CD4-positive, alpha-beta memory T cell (primary cell): Measurements from ENCODE around the gene MCM8. TPM values are rescaled to one million over a fixed set of nuclear protein-coding genes. Genes with fewer than 3 reads are reported as not detected.
"Not testable (repeated sequence)": the region's sequence is repeated elsewhere in the genome, so short reads cannot be mapped to it uniquely, and the experiment has no call there.

Source experiments
- CTCF ChIA-PET: fragments of 350-600 bp; sonication (Branson Sonifier 250); formaldehyde crosslinking; loops from one replicate; lab custom pipeline; 2021; ENCODE audit warnings: inconsistent platforms; ENCODE audit not compliant: partially characterized antibody; lab: Charles Lee
- POLR2A ChIA-PET: fragments of 350-600 bp; sonication (Branson Sonifier 250); formaldehyde crosslinking; loops from one replicate; lab custom pipeline; 2021; ENCODE audit not compliant: partially characterized antibody; lab: Charles Lee
- DNase-seq, 5 donors: peaks; one replicate each; pipeline versions ENCODE4 v3.0.0 to v3.0.0-alpha.2; 2020 to 2022; ENCODE audit warnings: mixed read lengths in 1 of 5
- H3K27ac ChIP-seq: one replicate; pipeline ENCODE4 v1.7.0; 2013; ENCODE audit warnings: low read depth, low read length
- H3K27me3 ChIP-seq: 2 replicates; pipeline ENCODE4 v1.7.0; 2013; ENCODE audit warnings: mild to moderate bottlenecking, low read length, moderate library complexity; ENCODE audit not compliant: insufficient read depth
- H3K36me3 ChIP-seq: 2 replicates; pipeline ENCODE4 v1.7.0; 2013; ENCODE audit warnings: mild to moderate bottlenecking, low read length, moderate library complexity; ENCODE audit not compliant: insufficient read depth
- H3K4me1 ChIP-seq: 2 replicates; pipeline ENCODE4 v1.7.0; 2013; ENCODE audit warnings: mild to moderate bottlenecking, low read length, moderate library complexity; ENCODE audit not compliant: insufficient read depth
- H3K4me3 ChIP-seq, 2 donors: one replicate each; pipeline ENCODE4 v1.7.0; 2013; ENCODE audit warnings: low read length in 2 of 2, mild to moderate bottlenecking in 1 of 2
- H3K9me3 ChIP-seq, 2 donors: one replicate each; pipeline ENCODE4 v1.7.0; 2013; ENCODE audit warnings: low read length in 2 of 2, control low read depth in 1 of 2; ENCODE audit not compliant: control insufficient read depth in 1 of 2
- H3K27ac Mint-ChIP-seq, 7 donors: one replicate each; pipeline ENCODE4 v1.8.0; 2020 to 2021; ENCODE audit warnings: mixed read lengths in 7 of 7, mild to moderate bottlenecking in 6 of 7, inconsistent platforms in 3 of 7, moderate library complexity in 3 of 7
- H3K27me3 Mint-ChIP-seq, 2 donors: one replicate each; pipeline ENCODE4 v1.8.0; 2020 to 2021; ENCODE audit warnings: mixed read lengths in 2 of 2
- H3K36me3 Mint-ChIP-seq, 2 donors: one replicate each; pipeline ENCODE4 v1.8.0; 2020 to 2021; ENCODE audit warnings: mixed read lengths in 2 of 2, inconsistent platforms in 1 of 2, mild to moderate bottlenecking in 1 of 2
- H3K4me1 Mint-ChIP-seq, 4 donors: one replicate each; pipeline ENCODE4 v1.8.0; 2020 to 2021; ENCODE audit warnings: mixed read lengths in 4 of 4, mild to moderate bottlenecking in 1 of 4
- H3K4me3 Mint-ChIP-seq, 8 donors: one replicate each; pipeline ENCODE4 v1.8.0; 2020 to 2021; ENCODE audit warnings: mixed read lengths in 8 of 8, mild to moderate bottlenecking in 7 of 8, moderate library complexity in 6 of 8, inconsistent platforms in 3 of 8
- H3K9me3 Mint-ChIP-seq, 8 donors: one replicate each; pipeline ENCODE4 v1.8.0; 2020 to 2021; ENCODE audit warnings: mixed read lengths in 8 of 8, mild to moderate bottlenecking in 5 of 8, inconsistent platforms in 3 of 8, moderate library complexity in 1 of 8
- intact Hi-C: fragments of 100-400 bp; cut with micrococcal nuclease; formaldehyde crosslinking; loops from one replicate; pipeline ENCODE4 v1.15.1; 2023
- polyA plus RNA-seq, 2 donors: library from polyadenylated mRNA; unstranded; fragments of 300-500 nt; fragmentation: Illumina TruSeq; gene quantifications; one replicate each; pipeline ENCODE4 v1.2.3, GENCODE V29; 2021
- total RNA-seq, 2 experiments: library from RNA; stranded (reverse); gene quantifications; one replicate each; pipeline ENCODE4 v1.2.3, GENCODE V29; 2021

Gene MCM8
- total and polyA plus RNA-seq, 4 experiments from 2014 or later: 0.78 to 11.1 (median 10.2) TPM; not detected in 1

DNA sequence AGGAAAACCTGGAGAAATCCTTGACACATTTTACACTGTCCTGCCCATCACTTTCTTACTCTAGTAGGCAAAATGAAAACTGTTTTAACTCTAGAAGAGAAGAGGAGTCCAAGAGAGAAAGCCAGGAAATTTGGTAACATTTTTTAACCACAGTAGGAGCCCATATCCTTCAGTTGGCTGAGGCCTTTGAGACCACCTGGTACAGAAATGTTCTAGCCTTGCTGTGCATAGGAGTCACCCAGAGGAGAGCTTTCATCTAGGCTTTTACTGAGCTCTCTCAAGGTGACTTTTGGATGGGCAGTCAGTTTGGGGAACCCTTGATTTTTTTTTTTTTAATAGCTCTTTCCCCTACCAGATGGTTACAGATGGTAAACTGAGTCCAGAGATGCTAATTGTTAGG is 78.4 kb downstream of the MCM8 start:
- no peaks in the 10 kb centered on the region for H3K9me3 ChIP-seq
- CTCF ChIA-PET: no interaction called here
- H3K9me3 Mint-ChIP-seq: peaks cover 0 to 2% (median 0%) of the 10 kb centered on the region in 8 donors
- no peak overlapping the region for H3K4me3 ChIP-seq
- no peaks in the 10 kb centered on the region for H3K27me3 Mint-ChIP-seq
- DNase-seq: no peak
- no peaks in the 10 kb centered on the region for H3K27me3 ChIP-seq
- POLR2A ChIA-PET: no interaction called here
- H3K4me3 Mint-ChIP-seq: no peak overlapping the region
- H3K36me3 Mint-ChIP-seq: peaks cover 46 to 57% of the 10 kb centered on the region in 2 donors
- H3K4me1 ChIP-seq: peaks cover 3% of the 10 kb centered on the region
- intact Hi-C loops: no loop called here
- H3K27ac Mint-ChIP-seq: peak overlapping the region in 1 of 7 donors; percentile 13
- H3K36me3 ChIP-seq: peaks cover 9% of the 10 kb centered on the region
- no peak overlapping the region for H3K27ac ChIP-seq
- peaks cover 16 to 23% (median 20%) of the 10 kb centered on the region in 4 donors for H3K4me1 Mint-ChIP-seq

DNA sequence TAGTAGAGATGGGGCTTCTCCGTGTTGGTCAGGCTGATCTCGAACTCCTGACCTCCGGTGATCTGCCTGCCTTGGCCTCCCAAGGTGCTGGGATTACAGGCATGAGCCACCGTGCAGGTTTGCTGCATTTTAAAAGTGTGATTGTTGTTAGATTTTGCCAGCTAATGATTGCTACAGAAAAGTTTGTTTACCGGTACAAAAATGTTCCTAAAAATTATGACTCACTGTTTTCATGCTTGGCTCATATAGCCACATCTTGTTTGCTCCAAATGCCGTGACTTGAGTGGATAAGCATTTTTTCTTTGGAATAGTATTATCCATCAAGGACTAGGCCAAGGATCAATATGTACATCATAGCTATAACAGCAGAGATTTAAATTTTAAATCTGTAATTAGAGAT is 79.1 kb downstream of the MCM8 start:
- no peak overlapping the region for H3K27ac Mint-ChIP-seq
- ChIA-PET CTCF (no interaction called here), POLR2A (no interaction called here)
- no peak overlapping the region for H3K4me3 Mint-ChIP-seq
- H3K27me3 Mint-ChIP-seq: no peaks in the 10 kb centered on the region
- peaks cover 3% of the 10 kb centered on the region for H3K4me1 ChIP-seq
- intact Hi-C loops: no loop called here
- peaks cover 16 to 24% (median 20%) of the 10 kb centered on the region in 4 donors for H3K4me1 Mint-ChIP-seq
- peaks cover 9% of the 10 kb centered on the region for H3K36me3 ChIP-seq
- no peak for DNase-seq
- H3K9me3 ChIP-seq: no peaks in the 10 kb centered on the region
- no peaks in the 10 kb centered on the region for H3K27me3 ChIP-seq
- H3K27ac ChIP-seq: no peak overlapping the region
- peaks cover 0 to 2% (median 0%) of the 10 kb centered on the region in 8 donors for H3K9me3 Mint-ChIP-seq
- peaks cover 45 to 57% of the 10 kb centered on the region in 2 donors for H3K36me3 Mint-ChIP-seq
- H3K4me3 ChIP-seq: no peak overlapping the region

DNA sequence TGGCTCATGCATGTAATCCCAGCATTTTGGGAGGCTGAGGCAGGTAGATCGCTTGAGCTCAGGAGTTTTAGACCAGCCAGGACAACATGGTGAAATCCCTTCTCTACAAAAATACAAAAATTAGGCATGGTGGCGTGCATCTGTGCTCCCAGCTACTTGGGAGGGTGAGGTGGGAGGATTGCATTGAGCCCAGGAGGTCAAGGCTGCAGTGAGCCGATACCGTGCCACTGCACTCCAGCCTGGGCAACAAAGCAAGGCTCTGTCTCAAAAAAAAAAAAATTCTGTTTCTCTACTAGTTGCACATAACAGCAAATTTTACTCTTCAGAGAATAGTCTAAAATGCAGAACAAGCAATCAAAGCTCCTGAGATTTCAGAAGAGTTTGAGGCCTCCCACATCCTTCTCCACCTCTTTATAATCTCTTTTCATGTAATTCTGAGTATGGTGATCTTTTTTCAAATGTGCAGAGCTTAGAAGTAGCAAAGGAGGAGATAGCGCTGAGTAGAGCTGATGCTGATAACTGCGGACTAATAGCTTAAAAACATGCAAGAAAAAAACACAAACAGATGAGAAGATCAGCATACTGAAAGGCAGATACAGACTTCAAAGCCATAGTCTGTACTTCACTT is 80.1 kb downstream of the MCM8 start:
- peaks cover 13% of the 10 kb centered on the region for H3K36me3 ChIP-seq
- H3K4me1 Mint-ChIP-seq: peaks cover 13 to 24% (median 16%) of the 10 kb centered on the region in 4 donors

DNA sequence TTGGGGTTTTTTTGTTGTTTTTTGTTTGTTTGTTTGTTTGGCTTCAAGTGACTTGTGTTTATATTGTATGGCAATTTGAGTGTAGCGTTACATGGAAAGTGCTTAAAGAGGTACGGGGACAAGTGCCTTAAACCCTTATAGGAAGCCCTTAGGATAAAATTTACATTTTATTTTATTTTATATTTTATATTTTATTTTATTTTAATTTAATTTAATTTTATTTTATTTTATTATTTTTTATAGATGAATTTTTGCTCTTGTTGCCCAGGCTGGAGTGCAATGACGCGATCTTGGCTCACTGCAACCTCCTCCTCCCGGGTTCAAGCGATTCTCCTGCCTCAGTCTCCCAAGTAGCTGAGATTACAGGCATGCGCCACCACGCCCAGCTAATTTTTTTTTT is 82.5 kb downstream of the MCM8 start:
- H3K27me3 Mint-ChIP-seq, H3K27me3 ChIP-seq, H3K9me3 ChIP-seq, H3K4me1 ChIP-seq, H3K4me3 Mint-ChIP-seq, H3K27ac ChIP-seq, CTCF ChIA-PET, DNase-seq, POLR2A ChIA-PET, intact Hi-C loops, H3K4me3 ChIP-seq, H3K9me3 Mint-ChIP-seq: not testable (repeated sequence)
- peaks cover 50 to 53% of the 10 kb centered on the region in 2 donors for H3K36me3 Mint-ChIP-seq
- peaks cover 6 to 13% (median 10%) of the 10 kb centered on the region in 4 donors for H3K4me1 Mint-ChIP-seq
- peak overlapping the region in 1 of 7 donors; percentile 0 for H3K27ac Mint-ChIP-seq
- peaks cover 27% of the 10 kb centered on the region for H3K36me3 ChIP-seq

More for the DNA sequence above, 80.1 kb downstream of the MCM8 start:
- peaks cover 42 to 52% of the 10 kb centered on the region in 2 donors for H3K36me3 Mint-ChIP-seq
- peak overlapping the region in 3 of 7 donors; percentile 7 to 66 (median 32) for H3K27ac Mint-ChIP-seq
- peak in 1 of 5 donors; percentile 10 for DNase-seq
- Histone ChIP-seq H3K4me1 (peaks cover 3% of the 10 kb centered on the region), H3K9me3 (no peaks in the 10 kb centered on the region), H3K4me3 (no peak overlapping the region), H3K27me3 (no peaks in the 10 kb centered on the region), H3K27ac (no peak overlapping the region)
- ChIA-PET CTCF (no interaction called here), POLR2A (no interaction called here)
- peak overlapping the region in 1 of 8 donors; percentile 4 for H3K4me3 Mint-ChIP-seq
- H3K27me3 Mint-ChIP-seq: no peaks in the 10 kb centered on the region
- intact Hi-C loops: no loop called here
- H3K9me3 Mint-ChIP-seq: no peaks in the 10 kb centered on the region

DNA sequence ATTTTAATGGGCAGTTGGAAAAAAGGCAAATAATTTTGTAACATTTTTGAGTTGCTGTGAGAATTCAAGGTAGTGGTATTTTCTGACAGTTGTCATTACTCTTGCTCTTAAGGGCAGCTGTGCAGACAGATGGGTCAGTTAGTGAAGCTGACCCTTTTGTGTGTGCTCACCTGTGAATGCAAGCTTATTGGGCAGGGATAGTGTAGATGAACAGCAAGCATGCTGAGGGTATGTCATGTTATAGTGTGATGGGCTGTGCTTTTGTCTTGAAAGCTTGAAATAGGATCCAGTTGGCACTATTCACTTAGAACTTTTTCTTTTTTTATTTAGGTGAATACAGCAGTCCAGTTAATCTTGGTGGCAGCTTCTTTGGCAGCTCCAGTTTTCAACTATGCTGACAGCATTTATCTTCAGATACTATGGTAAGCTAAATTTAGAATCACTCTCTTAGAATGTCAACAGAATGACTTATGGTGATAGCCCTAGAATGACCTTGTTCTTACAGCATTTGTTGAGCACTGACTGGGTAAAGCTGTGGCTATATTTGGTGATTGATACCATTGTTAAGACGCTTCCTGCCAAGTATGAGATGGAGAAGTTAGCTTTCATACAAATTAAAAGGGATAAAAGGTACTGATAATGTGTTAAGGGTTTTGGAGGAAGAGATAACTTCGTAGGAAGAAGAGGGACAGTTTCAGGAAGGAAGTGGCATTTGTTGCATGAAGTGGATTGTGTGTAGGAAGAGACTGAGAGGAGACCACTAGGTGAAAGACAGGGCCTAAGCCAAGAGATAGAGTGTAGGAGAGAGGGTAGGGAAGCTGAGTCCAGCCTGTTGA is 83.9 kb downstream of the MCM8 start:
- peaks cover 4 to 12% (median 8%) of the 10 kb centered on the region in 4 donors for H3K4me1 Mint-ChIP-seq
- CTCF ChIA-PET: interaction anchor here (0.7 to 1.2 kb wide), 3 partner anchors 10 to 506 kb away, joined by 3 to 4 read pairs (median 3); no protein-coding TSS in a partner anchor

DNA sequence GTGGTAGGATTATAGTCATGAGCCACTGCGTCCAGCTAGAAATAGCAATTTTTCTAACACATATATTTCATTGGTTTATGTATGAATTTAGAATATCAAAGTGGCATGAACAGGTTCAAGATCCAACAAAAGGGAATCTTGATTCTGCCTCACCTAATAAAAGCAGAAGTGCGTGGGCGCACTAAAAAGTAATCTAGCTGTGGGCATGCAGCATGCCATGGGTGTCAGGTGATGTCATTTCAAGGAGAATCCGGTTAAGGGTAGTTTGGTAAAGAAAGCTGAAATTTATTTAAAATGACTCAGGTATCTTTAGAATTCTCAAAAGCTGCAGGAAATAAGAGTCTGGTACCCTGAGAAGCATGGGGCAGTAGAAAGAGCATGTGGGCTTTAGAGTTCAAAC is 85.8 kb downstream of the MCM8 start:
- Histone ChIP-seq H3K27ac (no peak overlapping the region), H3K27me3 (no peaks in the 10 kb centered on the region), H3K9me3 (no peaks in the 10 kb centered on the region), H3K36me3 (peaks cover 38% of the 10 kb centered on the region), H3K4me3 (no peak overlapping the region), H3K4me1 (no peaks in the 10 kb centered on the region)
- no peak overlapping the region for H3K27ac Mint-ChIP-seq
- H3K4me1 Mint-ChIP-seq: peaks cover 2 to 4% (median 3%) of the 10 kb centered on the region in 4 donors
- intact Hi-C loops: no loop called here
- ChIA-PET POLR2A (no interaction called here), CTCF (no interaction called here)
- H3K36me3 Mint-ChIP-seq: peaks cover 74 to 75% of the 10 kb centered on the region in 2 donors
- no peaks in the 10 kb centered on the region for H3K9me3 Mint-ChIP-seq
- DNase-seq: no peak
- H3K4me3 Mint-ChIP-seq: no peak overlapping the region
- H3K27me3 Mint-ChIP-seq: no peaks in the 10 kb centered on the region

More for the DNA sequence above, 83.9 kb downstream of the MCM8 start:
- Mint-ChIP-seq H3K9me3 (no peaks in the 10 kb centered on the region), H3K36me3 (peaks cover 61 to 63% of the 10 kb centered on the region in 2 donors), H3K4me3 (no peak overlapping the region), H3K27me3 (no peaks in the 10 kb centered on the region), H3K27ac (peak overlapping the region in 3 of 7 donors; percentile 7 to 80 (median 44))
- H3K36me3 ChIP-seq: peaks cover 34% of the 10 kb centered on the region
- H3K4me3 ChIP-seq: no peak overlapping the region
- H3K27ac ChIP-seq: no peak overlapping the region
- no peaks in the 10 kb centered on the region for H3K27me3 ChIP-seq
- POLR2A ChIA-PET: no interaction called here
- peaks cover 3% of the 10 kb centered on the region for H3K4me1 ChIP-seq
- H3K9me3 ChIP-seq: no peaks in the 10 kb centered on the region
- intact Hi-C loops: no loop called here
- DNase-seq: no peak

DNA sequence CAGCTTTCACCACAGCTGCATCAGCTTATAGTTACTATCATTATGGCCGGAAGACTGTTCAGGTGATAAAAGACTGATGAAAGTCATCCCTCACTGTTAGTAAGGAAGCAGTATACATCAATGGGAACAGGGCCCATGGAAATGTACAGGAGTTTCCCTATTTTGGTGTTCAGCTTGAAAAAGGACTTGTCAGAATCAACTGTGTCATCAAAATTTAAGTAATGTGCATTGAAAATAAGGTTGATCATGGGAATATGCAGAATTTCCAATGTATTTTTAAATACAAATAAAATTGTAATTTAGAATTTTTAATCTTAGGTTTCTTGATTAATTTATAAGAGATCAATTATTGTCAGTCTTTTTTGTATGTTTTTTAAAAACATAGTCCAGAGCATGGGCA is 86.6 kb downstream of the MCM8 start:
- intact Hi-C loops: no loop called here
- no peaks in the 10 kb centered on the region for H3K9me3 Mint-ChIP-seq
- Histone ChIP-seq H3K36me3 (peaks cover 38% of the 10 kb centered on the region), H3K9me3 (no peaks in the 10 kb centered on the region), H3K27me3 (no peaks in the 10 kb centered on the region), H3K27ac (no peak overlapping the region), H3K4me3 (no peak overlapping the region), H3K4me1 (no peaks in the 10 kb centered on the region)
- H3K27me3 Mint-ChIP-seq: no peaks in the 10 kb centered on the region
- no peak overlapping the region for H3K27ac Mint-ChIP-seq
- H3K4me1 Mint-ChIP-seq: peaks cover 0 to 4% (median 3%) of the 10 kb centered on the region in 4 donors
- H3K36me3 Mint-ChIP-seq: peaks cover 69 to 80% of the 10 kb centered on the region in 2 donors
- no peak for DNase-seq
- POLR2A ChIA-PET: no interaction called here
- CTCF ChIA-PET: no interaction called here
- H3K4me3 Mint-ChIP-seq: no peak overlapping the region
